GM12801 (cell line): ENCODE results near the gene FN3KRP.

Experiments used
- CTCF ChIP-seq: IDR thresholded peaks from one replicate; pipeline ENCODE4 v1.5.1; 2011; ENCODE audit warnings: control low read depth; ENCODE audit not compliant: insufficient read length; ENCODE audit errors: extremely low read depth

The FN3KRP gene

GRCh38 chr17:82743344-82744219 is 27.1 kb downstream of the FN3KRP start:
- TF ChIP-seq CTCF: no peak

- no peak for TF ChIP-seq CTCF
These were observed 29.0 kb downstream of the FN3KRP start for GRCh38 chr17:82745524-82745923.

- TF ChIP-seq CTCF: no peak
These were observed 32.2 kb downstream of the FN3KRP start for GRCh38 chr17:82748756-82749155.

GRCh38 chr17:82750241-82750908 is 33.9 kb downstream of the FN3KRP start:
- TF ChIP-seq CTCF: no peak

GRCh38 chr17:82751171-82751570 is 34.7 kb downstream of the FN3KRP start:
- no peak for TF ChIP-seq CTCF

GRCh38 chr17:82751571-82752370 is 35.3 kb downstream of the FN3KRP start, which contains the start of gene TBCD:
TBCD (plus strand) TSS chr17:82752065; CDS start chr17:82752194, 129 bp downstream.
- TF ChIP-seq CTCF: no peak
